Adrenal gland (tissue), 5 donors: ENCODE data around the gene STX4.

Source experiments
- CTCF ChIP-seq, 6 experiments: fragments of 450-650 bp in 4 of 6; fragments of 200-600 bp in 2 of 6; sonication (generic) in 1 of 6; IDR thresholded peaks; 1 replicate in 5 of 6; 2 replicates in 1 of 6; pipeline versions ENCODE4 v1.5.1 to v1.8.0; 2016 to 2021; ENCODE audit warnings: antibody characterized with exemption in 6 of 6, mild to moderate bottlenecking in 2 of 6, moderate library complexity in 1 of 6
- POLR2A ChIP-seq, 2 donors: fragments of 450-650 bp; IDR thresholded peaks; one replicate each; pipeline ENCODE4 v1.6.1; 2017; ENCODE audit warnings: antibody characterized with exemption in 2 of 2, mild to moderate bottlenecking in 2 of 2, moderate library complexity in 1 of 2
- donor health status: DM: no; HTN: no; CAD: no.

- TF ChIP-seq CTCF (IDR thresholded peaks at IDR 0.05) (no peak), POLR2A (IDR thresholded peaks at IDR 0.05) (no peak)
Measured at GRCh38 chr16:30991052-30991451, 42.3 kb upstream of the STX4 start.
